SK-N-SH (cell line): ENCODE data around the gene ULK3. TPM values are rescaled to one million over a fixed set of nuclear protein-coding genes. Genes with fewer than 3 reads are reported as not detected.

Source experiments
- CTCF ChIA-PET: fragments of 300-600, 350-600 bp; formaldehyde crosslinking; extraction: SDS; loops from one replicate; lab custom pipeline; 2021; lab: Yijun Ruan, JAX
- POLR2A ChIA-PET: fragments of 350-600 bp; sonication (Branson Sonifier 250); formaldehyde crosslinking; extraction: SDS; loops from one replicate; lab custom pipeline; 2020; ENCODE audit warnings: antibody characterized with exemption, inconsistent platforms; lab: Yijun Ruan, JAX
- DNase-seq: peaks from one replicate; pipeline ENCODE4 v3.0.0; 2012
- H2AFZ ChIP-seq: fragments of 200-600 bp; sonication (generic); 2 replicates; pipeline ENCODE4 v1.8.1; 2016; ENCODE audit warnings: antibody characterized with exemption, mild to moderate bottlenecking, low read depth
- H3F3A ChIP-seq: fragments of 200-600 bp; sonication (generic); replicated peaks from 2 replicates; pipeline ENCODE3; 2016; ENCODE audit warnings: antibody characterized with exemption, mild to moderate bottlenecking; ENCODE audit not compliant: insufficient read depth
- H3K27ac ChIP-seq, 2 experiments: fragments of 200-500 bp in 1 of 2; fragments of 200-600 bp in 1 of 2; sonication (Bioruptor generic) in 1 of 2; sonication (generic), shearing (Covaris generic) in 1 of 2; 2 replicates each; pipeline versions ENCODE4 v1.5.1 to v1.6.1; 2014 to 2016; ENCODE audit warnings: low read depth in 2 of 2, inconsistent platforms in 1 of 2, low read length in 1 of 2, mild to moderate bottlenecking in 1 of 2, mixed read lengths in 1 of 2
- H3K27me3 ChIP-seq: fragments of 200-600 bp; sonication (generic), shearing (Covaris generic); 2 replicates; pipeline ENCODE4 v1.6.1; 2016; ENCODE audit warnings: mixed run types; ENCODE audit not compliant: insufficient read depth
- H3K36me3 ChIP-seq, 2 experiments: fragments of 200-500 bp in 1 of 2; fragments of 200-600 bp in 1 of 2; sonication (Bioruptor generic) in 1 of 2; sonication (generic) in 1 of 2; replicated peaks in 1 of 2; 2 replicates each; pipeline versions ENCODE3 to v1.5.1; 2014 to 2016; ENCODE audit warnings: low read length in 1 of 2, mild to moderate bottlenecking in 1 of 2; ENCODE audit not compliant: insufficient read depth in 2 of 2, control insufficient read depth in 1 of 2
- H3K4me1 ChIP-seq, 2 experiments: fragments of 200-500 bp in 1 of 2; fragments of 200-600 bp in 1 of 2; sonication (Bioruptor generic) in 1 of 2; sonication (generic), shearing (Covaris generic) in 1 of 2; 2 replicates each; pipeline versions ENCODE4 v1.5.1 to v1.6.1; 2014 to 2016; ENCODE audit warnings: low read depth in 1 of 2, low read length in 1 of 2, mixed run types in 1 of 2; ENCODE audit not compliant: insufficient read depth in 2 of 2, control insufficient read depth in 1 of 2
- H3K4me2 ChIP-seq: fragments of 200-600 bp; sonication (generic), shearing (Covaris generic); 2 replicates; pipeline ENCODE4 v1.6.1; 2017; ENCODE audit warnings: mixed run types
- H3K4me3 ChIP-seq, 2 experiments: fragments of 200-500 bp in 1 of 2; fragments of 200-600 bp in 1 of 2; sonication (Bioruptor generic) in 1 of 2; sonication (generic), shearing (Covaris generic) in 1 of 2; 2 replicates each; pipeline versions ENCODE4 v1.5.1 to v1.8.1; 2014 to 2016; ENCODE audit warnings: low read depth in 2 of 2, inconsistent platforms in 1 of 2, low read length in 1 of 2, mild to moderate bottlenecking in 1 of 2, mixed read lengths in 1 of 2, moderate library complexity in 1 of 2
- H3K79me2 ChIP-seq: fragments of 200-600 bp; sonication (generic); 2 replicates; pipeline ENCODE4 v1.8.1; 2017; ENCODE audit warnings: mild to moderate bottlenecking; ENCODE audit not compliant: insufficient read depth
- H3K9ac ChIP-seq: fragments of 200-600 bp; sonication (generic); 2 replicates; pipeline ENCODE4 v1.6.1; 2017; ENCODE audit warnings: mixed run types
- H3K9me2 ChIP-seq: fragments of 200-600 bp; sonication (generic); 2 replicates; pipeline ENCODE4 v1.6.1; 2017; ENCODE audit warnings: mixed run types
- H3K9me3 ChIP-seq: fragments of 200-600 bp; sonication (generic); 2 replicates; pipeline ENCODE4 v1.6.1; 2017; ENCODE audit warnings: mixed run types, mild to moderate bottlenecking, moderate library complexity
- H4K20me1 ChIP-seq: fragments of 200-600 bp; sonication (generic); 2 replicates; pipeline ENCODE4 v1.6.1; 2017; ENCODE audit warnings: mild to moderate bottlenecking, mixed run types; ENCODE audit not compliant: insufficient read depth
- CHD2 ChIP-seq: fragments of 150-350 bp; IDR thresholded peaks from 2 replicates; pipeline ENCODE4 v1.6.1; 2018; ENCODE audit warnings: low read length; ENCODE audit not compliant: partially characterized antibody
- CTCF ChIP-seq: fragments of 200-600 bp; sonication (generic); IDR thresholded peaks from 2 replicates; pipeline ENCODE4 v1.6.1; 2017; ENCODE audit warnings: antibody characterized with exemption, mild to moderate bottlenecking, moderate library complexity
- ELF1 ChIP-seq: IDR thresholded peaks from 2 replicates; pipeline ENCODE4 v1.4.0; 2012
- FOSL2 ChIP-seq: IDR thresholded peaks from 2 replicates; pipeline ENCODE4 v1.4.0; 2012; ENCODE audit warnings: low read depth, mild to moderate bottlenecking, moderate library complexity, borderline replicate concordance
- FOXJ3 ChIP-seq: sonication (generic); formaldehyde crosslinking; IDR thresholded peaks from 2 replicates; pipeline ENCODE4 v1.5.1; 2020; ENCODE audit warnings: mild to moderate bottlenecking, missing genetic modification reagents
- FOXM1 ChIP-seq: IDR thresholded peaks from 2 replicates; pipeline ENCODE4 v1.4.0; 2012; ENCODE audit warnings: low read depth, mild to moderate bottlenecking
- GATA2 ChIP-seq: sonication (generic); formaldehyde crosslinking; IDR thresholded peaks from 2 replicates; pipeline ENCODE4 v1.5.0; 2020; ENCODE audit warnings: mild to moderate bottlenecking, missing genetic modification reagents
- JUND ChIP-seq: IDR thresholded peaks from 2 replicates; pipeline ENCODE4 v1.4.0; 2012
- MAX ChIP-seq: IDR thresholded peaks from 2 replicates; pipeline ENCODE4 v1.4.0; 2012; ENCODE audit warnings: low read depth
- MXI1 ChIP-seq: IDR thresholded peaks from 2 replicates; pipeline ENCODE4 v1.6.1; 2012; ENCODE audit warnings: mild to moderate bottlenecking, low read depth, low read length, improper control_type of control experiment
- NFIC ChIP-seq: IDR thresholded peaks from 2 replicates; pipeline ENCODE4 v1.4.0; 2012; ENCODE audit warnings: borderline replicate concordance
- NRF1 ChIP-seq: IDR thresholded peaks from 2 replicates; pipeline ENCODE4 v1.6.1; 2012; ENCODE audit warnings: low read depth, mild to moderate bottlenecking, low read length
- RAD21 ChIP-seq: IDR thresholded peaks from 2 replicates; pipeline ENCODE4 v1.6.1; 2012; ENCODE audit warnings: mild to moderate bottlenecking, low read length
- REST ChIP-seq: IDR thresholded peaks from 2 replicates; pipeline ENCODE4 v1.6.1; 2012; ENCODE audit warnings: mild to moderate bottlenecking, low read depth, low read length, moderate library complexity
- RFX5 ChIP-seq: IDR thresholded peaks from 2 replicates; pipeline ENCODE4 v1.6.1; 2012; ENCODE audit warnings: mild to moderate bottlenecking, improper control_type of control experiment, low read length
- RXRA ChIP-seq: IDR thresholded peaks from 2 replicates; pipeline ENCODE4 v1.4.0; 2012; ENCODE audit warnings: low read depth, mild to moderate bottlenecking, borderline replicate concordance
- SMC3 ChIP-seq: IDR thresholded peaks from 2 replicates; pipeline ENCODE4 v1.6.1; 2012; ENCODE audit warnings: low read depth, low read length, improper control_type of control experiment
- TCF12 ChIP-seq: IDR thresholded peaks from 2 replicates; pipeline ENCODE4 v1.4.0; 2012
- USF1 ChIP-seq: IDR thresholded peaks from 2 replicates; pipeline ENCODE4 v1.4.0; 2012; ENCODE audit warnings: low read depth, borderline replicate concordance
- YY1 ChIP-seq: IDR thresholded peaks from 2 replicates; pipeline ENCODE4 v1.4.0; 2012; ENCODE audit warnings: low read depth, mild to moderate bottlenecking
- WGBS: methylation state at CpG from one replicate; pipeline ENCODE4 v1.1.6; 2017; ENCODE audit warnings: low lambda C conversion rate; 5-methylcytosine and 5-hydroxymethylcytosine counted together
- polyA plus RNA-seq, 3 experiments: library from polyadenylated mRNA; depleted of rRNA; stranded (reverse); fragments of >200 nt; gene quantifications; 2 replicates each; pipeline ENCODE4 v1.2.3, GENCODE V29; 2012

The ULK3 gene
- polyA plus RNA-seq, 1 of the 3 experiments (the other 2 are of a cell fraction), result 41.3 TPM

- DNase-seq, result no peak
- Histone ChIP-seq H3K79me2 (no peaks in the 10 kb centered on the region; the same call in 1 of the 2 replicates), H3K4me1 (peaks cover 0 to 8% of the 10 kb centered on the region in 2 experiments; a peak in 1 of 4 replicates), H3K27ac (no peak overlapping the region), H3K4me2 (no peak overlapping the region), H3K9me3 (no peaks in the 10 kb centered on the region), H3K27me3 (no peaks in the 10 kb centered on the region), H4K20me1 (no peaks in the 10 kb centered on the region), H3F3A (no peaks in the 10 kb centered on the region), H3K36me3 (no peaks in the 10 kb centered on the region), H3K4me3 (no peak overlapping the region), H3K9ac (no peak overlapping the region), H3K9me2 (no peaks in the 10 kb centered on the region), H2AFZ (no peak overlapping the region)
- CTCF ChIA-PET, result interaction anchor here (1.2 kb wide), 1 partner anchor 16 kb away, joined by 3 read pairs; no protein-coding TSS in a partner anchor
- WGBS, result 63% methylated on average over 5 of the region's 5 CpGs
- POLR2A ChIA-PET, result no interaction called here
- TF ChIP-seq REST (no peak), RXRA (no peak), RAD21 (no peak), JUND (no peak), NRF1 (no peak), MAX (no peak), NFIC (no peak), ELF1 (no peak), RFX5 (no peak), YY1 (no peak), FOSL2 (no peak), GATA2 (CRISPR knock-in tag) (no peak), SMC3 (no peak), CTCF (no peak), CHD2 (no peak), FOXJ3 (CRISPR knock-in tag) (no peak), MXI1 (no peak), USF1 (no peak), FOXM1 (no peak), TCF12 (no peak)
Measured at GRCh38 chr15:74885461-74885860, 42.5 kb upstream of the ULK3 start.
